Measurements from ENCODE around the gene FAM234B.

The FAM234B gene

GRCh38 chr12:13120413-13120812 is 76.2 kb downstream of the FAM234B start:
- intact Hi-C loops (cut with DNase I; ENCODE audit: low total_unique reads), result no loop called here
- no peaks in the 10 kb centered on the region for H3K36me3 ChIP-seq
- H3K27ac ChIP-seq, result no peak overlapping the region
- DNase-seq, result no peak
- no peaks in the 10 kb centered on the region for H3K4me1 ChIP-seq
- TF ChIP-seq, protein P1, sequence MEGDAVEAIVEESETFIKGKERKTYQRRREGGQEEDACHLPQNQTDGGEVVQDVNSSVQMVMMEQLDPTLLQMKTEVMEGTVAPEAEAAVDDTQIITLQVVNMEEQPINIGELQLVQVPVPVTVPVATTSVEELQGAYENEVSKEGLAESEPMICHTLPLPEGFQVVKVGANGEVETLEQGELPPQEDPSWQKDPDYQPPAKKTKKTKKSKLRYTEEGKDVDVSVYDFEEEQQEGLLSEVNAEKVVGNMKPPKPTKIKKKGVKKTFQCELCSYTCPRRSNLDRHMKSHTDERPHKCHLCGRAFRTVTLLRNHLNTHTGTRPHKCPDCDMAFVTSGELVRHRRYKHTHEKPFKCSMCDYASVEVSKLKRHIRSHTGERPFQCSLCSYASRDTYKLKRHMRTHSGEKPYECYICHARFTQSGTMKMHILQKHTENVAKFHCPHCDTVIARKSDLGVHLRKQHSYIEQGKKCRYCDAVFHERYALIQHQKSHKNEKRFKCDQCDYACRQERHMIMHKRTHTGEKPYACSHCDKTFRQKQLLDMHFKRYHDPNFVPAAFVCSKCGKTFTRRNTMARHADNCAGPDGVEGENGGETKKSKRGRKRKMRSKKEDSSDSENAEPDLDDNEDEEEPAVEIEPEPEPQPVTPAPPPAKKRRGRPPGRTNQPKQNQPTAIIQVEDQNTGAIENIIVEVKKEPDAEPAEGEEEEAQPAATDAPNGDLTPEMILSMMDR (IDR thresholded peaks at IDR 0.05), result no peak
- H3K4me3 ChIP-seq, result no peak overlapping the region
- H3K9me3 ChIP-seq, result no peaks in the 10 kb centered on the region
- H3K27me3 ChIP-seq, result no peaks in the 10 kb centered on the region

- H3K4me3 ChIP-seq, result no peak overlapping the region
- H3K27ac ChIP-seq, result no peak overlapping the region
- no peaks in the 10 kb centered on the region for H3K36me3 ChIP-seq
- no peaks in the 10 kb centered on the region for H3K9me3 ChIP-seq
- DNase-seq, result no peak
- no peaks in the 10 kb centered on the region for H3K4me1 ChIP-seq
- H3K27me3 ChIP-seq, result no peaks in the 10 kb centered on the region
- TF ChIP-seq, protein P1 (IDR thresholded peaks at IDR 0.05), result no peak
- intact Hi-C loops (cut with DNase I; ENCODE audit: low total_unique reads), result no loop called here
Measured at GRCh38 chr12:13121568-13121967, 77.4 kb downstream of the FAM234B start.

- no peak for DNase-seq
- no peaks in the 10 kb centered on the region for H3K4me1 ChIP-seq
- H3K9me3 ChIP-seq, result no peaks in the 10 kb centered on the region
- H3K27ac ChIP-seq, result no peak overlapping the region
- H3K4me3 ChIP-seq, result no peak overlapping the region
- no peaks in the 10 kb centered on the region for H3K27me3 ChIP-seq
- H3K36me3 ChIP-seq, result no peaks in the 10 kb centered on the region
- intact Hi-C loops (cut with DNase I; ENCODE audit: low total_unique reads), result no loop called here
- TF ChIP-seq, protein P1 (IDR thresholded peaks at IDR 0.05), result no peak
Measured at GRCh38 chr12:13124656-13125505, 80.7 kb downstream of the FAM234B start.

- intact Hi-C loops (cut with DNase I; ENCODE audit: low total_unique reads), result no loop called here
- TF ChIP-seq, protein P1 (IDR thresholded peaks at IDR 0.05), result no peak
- Histone ChIP-seq H3K27me3 (no peaks in the 10 kb centered on the region), H3K9me3 (no peaks in the 10 kb centered on the region), H3K36me3 (no peaks in the 10 kb centered on the region), H3K27ac (no peak overlapping the region), H3K4me3 (no peak overlapping the region), H3K4me1 (no peaks in the 10 kb centered on the region)
- no peak for DNase-seq
Measured at GRCh38 chr12:13125996-13126395, 81.8 kb downstream of the FAM234B start.

DNA sequence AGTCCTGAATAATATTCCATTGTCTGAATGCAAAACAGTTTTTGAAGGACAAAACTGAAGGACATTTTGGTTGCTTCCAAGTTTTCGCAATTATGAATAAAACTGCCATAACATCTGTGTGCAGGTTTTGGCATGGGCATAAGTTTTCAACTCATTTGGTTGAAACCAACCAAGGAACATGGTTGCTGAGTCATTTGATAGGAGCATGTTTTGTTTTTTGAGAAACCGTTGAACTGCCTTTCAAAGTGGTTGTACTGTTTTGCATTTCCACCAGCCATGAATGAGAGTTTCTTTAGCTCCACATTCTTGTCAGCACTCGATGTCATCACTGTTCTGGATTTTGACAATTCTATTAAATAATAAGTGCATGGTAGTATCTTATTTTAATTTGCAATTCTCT is 82.3 kb downstream of the FAM234B start:
- intact Hi-C loops (cut with DNase I; ENCODE audit: low total_unique reads), result no loop called here
- no peak overlapping the region for H3K27ac ChIP-seq
- no peaks in the 10 kb centered on the region for H3K4me1 ChIP-seq
- no peak overlapping the region for H3K4me3 ChIP-seq
- TF ChIP-seq, protein P1 (IDR thresholded peaks at IDR 0.05), result no peak
- no peaks in the 10 kb centered on the region for H3K36me3 ChIP-seq
- no peaks in the 10 kb centered on the region for H3K27me3 ChIP-seq
- no peak for DNase-seq
- H3K9me3 ChIP-seq, result no peaks in the 10 kb centered on the region
